ENCODE measurements around the gene MYH3. TPM values are rescaled to one million over a fixed set of nuclear protein-coding genes. Genes with fewer than 3 reads are reported as not detected.
A peak's percentile ranks its signal among the peaks of the same experiment; 100 is the strongest.
"Not testable (repeated sequence)": the region's sequence is repeated elsewhere in the genome, so short reads cannot be mapped to it uniquely, and the experiment has no call there.

MYH3 gene
- polyA plus RNA-seq (ENCODE audit: insufficient read length), result 6.4 TPM
- long read RNA-seq, donor 1, transcript MYH3-203 (3 exons, 480 nt), result major isoform, 12 of 15 reads
- long read RNA-seq, donor 1, partial matches to known transcripts, result 0 of 15 reads
- long read RNA-seq, donor 1, other reads (novel, unspliced or antisense), result 0 of 15 reads
- long read RNA-seq, donor 2, partial matches to known transcripts, result 0 of 1 reads
- long read RNA-seq, donor 2, other reads (novel, unspliced or antisense), result 0 of 1 reads
- long read RNA-seq, donor 3, transcript MYH3-203 (3 exons, 480 nt), result major isoform, 5 of 5 reads
- long read RNA-seq, donor 3, partial matches to known transcripts, result 0 of 5 reads
- long read RNA-seq, donor 3, other reads (novel, unspliced or antisense), result 0 of 5 reads
- long read RNA-seq, donor 4, partial matches to known transcripts, result 0 of 1 reads
- long read RNA-seq, donor 4, other reads (novel, unspliced or antisense), result 0 of 1 reads
- long read RNA-seq, donor 5, transcript MYH3-201 (2 exons, 486 nt), result major isoform, 6 of 9 reads
- long read RNA-seq, donor 5, partial matches to known transcripts, result 0 of 9 reads
- long read RNA-seq, donor 5, other reads (novel, unspliced or antisense), result 0 of 9 reads
- long read RNA-seq, donor 6, transcript MYH3-201 (2 exons, 486 nt), result major isoform, 8 of 15 reads
- long read RNA-seq, donor 6, transcript MYH3-203 (3 exons, 480 nt), result minor isoform, 7 of 15 reads
- long read RNA-seq, donor 6, partial matches to known transcripts, result 0 of 15 reads
- long read RNA-seq, donor 6, other reads (novel, unspliced or antisense), result 0 of 15 reads
- long read RNA-seq, donor 7, transcript MYH3-203 (3 exons, 480 nt), result minor isoform, 6 of 14 reads
- long read RNA-seq, donor 7, transcript MYH3-201 (2 exons, 486 nt), result major isoform, 8 of 14 reads
- long read RNA-seq, donor 7, partial matches to known transcripts, result 0 of 14 reads
- long read RNA-seq, donor 7, other reads (novel, unspliced or antisense), result 0 of 14 reads
- long read RNA-seq, donor 8, partial matches to known transcripts, result 0 of 1 reads
- long read RNA-seq, donor 8, other reads (novel, unspliced or antisense), result 0 of 1 reads

DNA sequence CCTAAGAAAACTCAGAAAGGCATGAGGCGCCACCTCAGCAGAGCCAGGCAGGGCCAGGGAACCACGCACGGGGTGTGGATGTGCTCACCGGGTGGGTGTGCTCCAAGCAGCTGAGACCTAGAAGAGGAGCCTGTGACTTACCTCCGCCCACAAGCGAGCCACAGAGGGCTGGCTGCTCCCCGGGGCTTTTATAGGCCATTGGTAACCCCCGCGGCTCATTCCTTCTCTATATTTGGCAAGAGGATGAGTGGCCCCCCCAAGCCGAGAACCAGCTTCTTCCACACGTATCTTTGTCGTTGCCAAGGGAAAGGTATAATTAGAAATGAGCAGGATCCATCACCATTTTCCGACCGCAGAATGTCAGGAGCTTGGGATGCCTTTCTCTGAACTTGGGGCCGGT lies at the start of gene MYH3:
Gene MYH3 (minus strand): TSS at position 162 of the 400 bp plus-strand sequence. CDS start 2,245 bp downstream, outside the sequence.
- DNase-seq, result no peak

DNA sequence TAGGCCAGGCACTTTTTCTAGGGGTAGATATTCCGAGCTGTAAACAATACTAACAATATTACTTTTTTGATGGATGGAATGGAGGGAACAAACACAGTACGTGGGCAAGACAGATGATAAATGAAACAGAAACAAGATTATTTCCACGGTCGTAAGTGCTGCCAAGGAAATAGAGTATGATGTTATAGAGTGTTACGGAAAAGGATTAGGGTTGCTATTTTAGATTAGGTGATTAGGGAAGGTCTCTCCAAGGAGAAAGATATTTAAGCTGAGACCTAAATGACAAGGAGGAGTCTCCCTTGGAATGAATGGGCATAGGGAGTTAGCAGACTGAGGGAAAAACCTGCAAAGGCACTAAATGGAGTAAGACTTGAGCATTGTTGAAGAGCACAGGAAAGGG lies 48.6 kb upstream of the MYH3 start:
- no peak for DNase-seq

DNA sequence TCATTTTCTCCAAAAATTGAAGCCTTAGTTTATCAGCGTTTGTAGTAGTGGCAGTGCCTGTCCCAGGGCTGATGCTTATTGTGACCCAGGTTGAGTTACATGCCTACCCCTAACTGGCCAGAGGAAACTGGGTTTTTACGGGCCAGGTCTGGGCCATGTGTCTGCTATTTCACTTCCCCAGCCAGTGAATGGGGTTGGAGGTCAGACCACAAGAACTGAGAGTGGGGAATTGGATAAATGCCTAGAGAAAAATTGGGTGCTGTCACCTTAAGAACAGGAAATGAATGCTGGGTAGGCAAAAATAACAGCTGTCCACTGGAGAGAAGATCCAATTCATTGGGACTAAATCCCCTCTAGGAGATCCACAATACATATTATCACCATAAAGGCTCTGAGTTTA lies 45.5 kb upstream of the MYH3 start:
- DNase-seq, result no peak

DNA sequence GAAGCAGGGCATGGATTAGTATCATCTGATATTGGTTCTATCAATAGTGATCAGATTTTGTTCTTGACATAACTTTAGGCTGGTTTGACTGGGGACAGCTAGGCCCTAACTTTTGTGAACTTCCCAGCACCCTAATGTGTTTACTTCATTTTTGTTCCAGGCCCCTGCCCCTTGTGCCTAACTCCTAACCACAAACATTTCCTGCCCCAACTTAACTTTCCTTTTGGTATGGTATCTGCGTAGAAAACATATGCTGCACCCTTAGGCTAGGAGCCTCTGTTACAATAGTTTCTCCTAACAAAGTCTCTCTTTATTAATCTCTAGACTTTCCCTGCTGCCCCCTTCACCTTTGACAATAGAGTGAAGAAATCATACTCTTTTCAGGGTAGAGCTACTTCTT lies 42.7 kb upstream of the MYH3 start:
- no peak for DNase-seq

DNA sequence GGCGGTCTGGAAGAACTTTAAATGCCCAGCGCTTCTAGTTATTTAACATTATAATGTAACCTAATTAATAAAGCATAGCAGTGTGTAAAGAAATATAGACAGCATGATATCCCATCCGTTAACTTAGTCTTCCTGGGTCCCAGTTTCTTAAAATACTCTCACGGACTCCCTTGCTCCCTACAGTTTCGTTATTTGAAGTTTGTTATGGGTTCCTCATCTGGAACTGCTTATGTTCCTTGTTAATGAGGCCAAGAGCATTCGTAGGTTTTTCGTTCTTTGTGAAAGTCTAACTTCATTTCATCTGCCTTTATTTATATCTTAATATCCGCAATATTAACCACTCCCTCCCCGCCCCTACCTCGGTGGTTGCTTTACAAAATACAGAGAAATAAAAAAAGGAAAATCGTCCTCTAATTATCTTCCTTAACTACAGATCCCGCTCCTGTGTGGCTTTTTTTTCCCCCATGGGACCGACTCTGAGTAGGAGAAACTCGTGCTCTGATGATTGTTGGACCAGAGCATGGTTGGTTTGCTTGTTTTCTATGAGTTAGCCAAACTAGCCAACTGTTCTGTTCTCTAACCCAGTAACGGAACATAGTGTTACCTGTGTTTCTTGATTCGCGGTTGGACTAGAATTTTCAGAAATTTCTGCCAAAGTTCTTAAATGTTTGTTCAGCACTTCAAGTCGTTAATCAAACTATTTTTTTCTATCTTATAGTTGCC lies 41.1 kb upstream of the MYH3 start:
- no peak for DNase-seq

DNA sequence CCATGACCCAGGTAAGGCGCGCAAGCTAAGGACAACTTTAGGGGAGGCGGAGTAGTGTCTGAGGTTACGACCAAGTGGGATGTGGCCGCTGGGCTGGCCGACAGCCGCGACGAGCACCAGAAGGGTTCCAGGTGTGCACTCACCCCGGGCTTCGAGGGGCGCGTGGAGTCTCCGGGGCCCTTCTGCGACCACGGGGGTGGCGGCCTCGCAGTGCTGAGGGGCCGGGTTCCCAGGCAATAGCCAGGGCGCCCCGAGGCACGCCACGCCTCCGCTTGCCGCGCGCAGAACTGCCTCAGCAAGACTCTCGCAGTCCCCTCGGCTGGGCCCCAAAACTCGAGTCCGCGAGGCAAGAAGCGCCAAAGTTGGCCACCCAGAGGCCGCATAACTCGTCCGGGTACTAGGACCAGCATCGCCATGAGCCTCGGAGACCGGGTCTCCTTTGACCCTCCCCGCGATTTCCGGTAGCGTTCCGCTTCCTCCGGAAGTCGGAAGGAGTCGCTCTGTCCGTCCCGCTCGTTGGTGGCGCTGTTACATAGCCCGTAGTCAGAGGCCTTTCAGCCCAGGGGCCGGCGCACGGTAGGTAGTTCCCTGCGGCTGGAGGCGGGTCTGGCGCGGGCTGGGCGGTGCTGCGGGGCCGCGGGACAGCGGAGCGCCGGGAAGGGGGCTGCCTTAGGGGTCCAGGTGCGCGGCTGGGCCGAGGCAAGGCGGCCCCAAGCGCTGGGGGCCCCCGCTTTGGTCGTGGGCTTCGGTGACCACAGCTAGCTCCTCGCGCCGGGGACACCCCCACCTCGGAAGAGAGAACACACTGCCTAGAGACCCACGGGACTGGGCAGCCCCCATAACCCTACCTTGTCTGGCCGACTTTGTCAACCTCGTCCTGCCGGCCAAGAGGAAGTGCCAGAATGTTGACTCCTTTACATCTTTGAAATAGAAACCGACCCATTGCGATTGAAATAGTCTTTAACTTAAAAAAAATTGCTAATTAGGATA lies 40.3 kb upstream of the MYH3 start, which contains the start of the genes ADPRM and SCO1:
Gene ADPRM (plus strand): TSS at position 503 of the 990 bp plus-strand sequence. CDS start 7,333 bp downstream, outside the sequence.
Gene SCO1 (minus strand): TSS at position 442 of the 990 bp plus-strand sequence. CDS start 26 bp downstream, at position 416.
- peak; percentile 95 for DNase-seq

DNA sequence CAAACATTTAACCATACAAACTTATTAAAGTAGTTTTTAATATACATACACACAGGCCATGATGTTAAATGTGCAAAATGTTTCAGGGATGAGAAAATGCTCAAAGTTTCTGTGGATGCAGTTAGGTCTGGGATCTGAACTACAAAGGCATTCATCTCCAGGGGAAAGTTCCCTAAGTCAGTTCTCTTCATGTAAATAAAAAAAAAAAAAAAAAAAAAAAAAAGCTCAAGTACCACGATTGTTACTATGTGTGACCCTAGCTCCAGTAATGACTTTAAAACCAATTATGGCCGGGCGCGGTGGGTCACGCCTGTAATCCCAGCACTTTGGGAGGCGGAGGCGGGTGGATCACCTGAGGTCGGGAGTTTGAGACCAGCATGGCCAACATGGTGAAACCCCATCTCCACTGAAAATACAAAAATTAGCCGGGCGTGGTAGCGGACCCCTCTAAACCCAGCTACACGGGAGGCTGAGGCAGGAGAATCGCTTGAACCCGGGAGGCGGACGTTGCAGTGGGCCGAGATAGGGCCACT lies 38.8 kb upstream of the MYH3 start:
- DNase-seq, result not testable (repeated sequence)

DNA sequence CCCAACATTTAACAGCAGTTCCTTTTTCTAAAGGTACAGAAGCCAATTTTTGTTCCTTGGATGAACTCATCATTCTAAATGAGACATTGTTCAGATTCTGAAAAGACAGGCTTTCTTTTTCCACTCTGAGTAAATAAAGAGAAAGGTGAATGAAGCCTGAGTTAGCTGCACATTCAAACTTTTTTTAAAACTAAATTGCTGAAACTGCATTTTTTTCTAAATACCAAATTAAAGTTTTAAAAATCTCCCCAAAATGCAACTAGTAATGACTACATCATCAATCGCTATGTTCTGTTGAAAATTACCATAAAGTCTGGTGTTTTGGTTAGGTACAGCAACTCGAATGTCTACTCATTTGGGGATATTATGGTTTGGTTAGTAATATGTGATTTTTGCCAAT lies 30.4 kb upstream of the MYH3 start:
- DNase-seq, result no peak

DNA sequence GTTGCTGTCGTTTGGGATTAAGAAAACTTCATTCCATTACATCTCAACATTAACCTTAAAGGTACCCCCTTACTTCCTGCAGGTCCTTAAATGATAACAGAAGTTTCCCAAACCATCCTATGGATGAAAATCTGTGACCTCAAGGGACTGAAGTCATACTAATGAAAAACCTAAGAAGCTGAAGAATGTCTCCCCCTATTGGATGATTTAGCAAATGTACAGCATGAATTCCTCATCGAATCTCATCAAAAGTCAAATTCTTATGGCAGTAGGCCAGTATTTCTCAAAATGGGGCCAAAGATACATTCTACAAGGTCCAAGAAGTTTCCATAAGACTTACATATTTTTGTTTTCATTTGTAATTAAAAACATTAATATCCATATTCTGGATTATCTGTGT lies 26.7 kb upstream of the MYH3 start:
- DNase-seq, result no peak

DNA sequence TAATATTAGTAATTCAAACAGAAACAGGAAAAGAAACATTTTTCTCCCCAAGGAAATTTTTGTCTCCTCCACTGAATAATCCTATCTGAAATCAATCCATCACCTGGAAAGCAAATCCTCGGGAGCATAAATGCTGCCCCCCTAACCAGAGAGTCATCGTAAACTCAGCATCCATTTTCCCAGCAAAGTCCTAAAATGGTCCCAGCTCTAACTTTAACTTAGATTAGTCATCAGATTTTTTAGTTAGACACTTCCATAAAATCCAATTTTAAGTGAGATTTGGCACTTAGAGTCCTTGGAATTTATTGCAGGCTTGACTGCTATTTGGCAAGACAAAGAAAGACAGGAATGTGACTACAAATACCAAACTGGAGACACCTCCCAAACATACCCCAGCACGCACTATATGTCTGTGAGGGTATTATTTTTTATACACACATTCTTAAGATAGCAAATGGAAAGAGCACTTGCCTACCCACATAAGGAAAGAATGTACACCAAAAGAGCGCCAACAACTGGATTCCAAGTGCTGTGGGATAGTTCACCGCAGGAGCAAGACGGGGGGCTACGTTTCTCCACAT lies 24.8 kb upstream of the MYH3 start:
- no peak for DNase-seq

DNA sequence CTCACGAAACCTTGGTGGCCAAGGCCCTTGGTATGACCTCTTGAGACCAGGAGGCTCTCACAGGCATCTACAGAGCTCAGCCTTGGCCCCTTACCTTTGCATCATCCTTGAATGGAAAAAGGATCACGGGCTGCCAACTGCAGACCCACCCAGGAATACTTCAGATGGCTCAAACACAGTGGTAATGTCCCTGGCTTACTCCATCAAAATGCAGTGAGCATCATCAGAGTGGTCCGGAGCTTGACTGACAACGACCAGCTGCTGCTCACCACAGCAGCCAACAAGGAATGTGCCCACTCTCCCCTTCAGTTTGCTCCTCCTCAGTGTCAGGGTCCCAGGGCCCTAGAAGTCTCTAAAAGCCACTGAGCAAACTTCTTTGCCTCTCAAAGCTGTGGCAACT lies 17.6 kb upstream of the MYH3 start:
- DNase-seq, result no peak

DNA sequence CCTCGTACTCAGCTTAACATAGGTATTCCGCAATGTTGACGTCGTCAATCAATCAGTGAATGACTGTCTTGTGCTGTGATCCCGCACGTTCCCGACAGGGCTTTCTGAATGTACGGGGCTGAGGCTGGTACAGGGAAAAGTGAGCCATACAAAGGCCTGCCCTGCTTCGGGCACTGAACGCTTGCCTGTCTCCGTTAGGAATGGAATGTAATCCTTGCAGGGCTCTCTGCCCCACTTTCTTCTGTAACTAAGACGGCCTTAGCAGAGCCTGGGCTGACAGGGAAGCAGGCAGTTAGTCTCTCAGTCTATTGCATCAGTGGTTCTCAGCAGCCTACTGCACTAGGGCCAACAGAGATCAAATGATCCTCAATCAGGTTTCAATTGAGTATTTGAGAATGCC lies 16.2 kb upstream of the MYH3 start:
- no peak for DNase-seq

DNA sequence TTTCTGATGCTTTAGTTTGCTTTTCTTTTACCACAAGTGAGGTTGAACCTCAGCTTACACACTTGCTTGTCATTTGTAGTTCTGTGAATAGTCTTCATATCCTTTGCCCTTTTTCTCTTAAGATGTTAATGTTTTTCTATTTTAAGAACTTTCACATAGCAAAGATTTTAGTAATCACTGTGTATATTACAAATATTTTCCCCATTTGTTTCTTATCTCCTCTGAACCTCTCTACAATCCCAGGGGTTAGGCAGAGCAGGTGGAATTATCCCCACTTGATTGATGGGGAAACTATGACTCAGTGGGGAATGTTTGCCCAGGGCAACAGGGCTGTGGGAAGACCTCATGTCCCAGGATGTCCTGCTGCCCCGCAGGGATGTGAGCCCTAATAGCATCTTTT lies 11.7 kb upstream of the MYH3 start:
- no peak for DNase-seq

DNA sequence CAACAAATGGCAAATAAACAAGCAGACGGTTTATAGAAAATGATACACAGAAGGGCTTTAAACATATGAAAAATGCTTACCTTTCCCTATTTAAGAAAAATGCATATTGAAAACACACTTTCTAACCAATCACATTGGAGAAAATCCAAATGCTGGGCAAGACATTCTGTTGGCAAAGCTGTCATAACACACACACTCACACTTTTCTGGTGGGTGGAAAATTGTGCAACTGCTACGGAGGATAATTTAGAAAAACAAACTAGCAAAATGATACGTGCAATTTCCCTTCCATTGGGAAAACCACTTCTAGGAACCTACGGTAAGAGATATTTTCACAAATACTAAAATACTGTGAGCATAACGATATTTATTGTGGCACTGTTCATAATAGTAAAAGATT lies 9.8 kb upstream of the MYH3 start:
- no peak for DNase-seq

DNA sequence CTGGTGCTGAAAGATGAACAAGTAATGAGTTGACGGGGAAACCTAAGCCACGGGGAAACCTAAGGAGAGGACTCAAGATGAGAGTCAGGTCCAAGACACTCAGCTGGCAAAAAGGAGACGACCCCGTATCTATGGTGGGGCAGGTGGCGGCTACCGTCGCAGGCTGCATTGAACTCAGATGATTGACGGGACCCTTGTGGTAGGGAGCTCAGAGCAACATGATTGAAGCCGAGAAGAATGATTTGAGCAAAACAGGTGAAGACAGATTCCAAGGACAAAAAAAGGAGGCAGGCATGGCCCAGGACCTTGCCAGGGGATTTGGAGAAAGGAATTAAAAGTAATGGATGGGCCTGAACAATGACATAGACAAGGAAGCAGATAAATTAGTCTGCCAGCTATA lies 7.5 kb upstream of the MYH3 start:
- no peak for DNase-seq

DNA sequence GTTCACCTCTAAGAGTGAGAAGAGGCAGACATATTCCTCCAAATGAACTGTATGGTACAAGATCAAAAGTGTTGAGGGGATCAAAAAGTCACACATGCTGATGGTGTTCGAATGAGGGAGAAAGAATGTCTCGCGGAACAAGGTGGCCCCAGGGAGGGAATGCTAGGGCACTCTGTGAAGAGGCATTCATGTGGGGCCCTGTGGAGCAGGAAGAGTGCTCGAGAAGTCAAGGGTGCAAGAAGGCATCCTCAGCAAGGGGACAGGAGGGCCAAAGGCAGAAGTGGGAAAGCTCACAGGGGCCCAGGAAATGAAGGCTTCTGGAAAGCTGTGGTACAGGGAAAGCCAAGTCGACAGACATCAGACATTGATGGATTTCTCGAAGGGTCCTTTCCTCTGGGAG lies 6.1 kb upstream of the MYH3 start:
- DNase-seq, result no peak

DNA sequence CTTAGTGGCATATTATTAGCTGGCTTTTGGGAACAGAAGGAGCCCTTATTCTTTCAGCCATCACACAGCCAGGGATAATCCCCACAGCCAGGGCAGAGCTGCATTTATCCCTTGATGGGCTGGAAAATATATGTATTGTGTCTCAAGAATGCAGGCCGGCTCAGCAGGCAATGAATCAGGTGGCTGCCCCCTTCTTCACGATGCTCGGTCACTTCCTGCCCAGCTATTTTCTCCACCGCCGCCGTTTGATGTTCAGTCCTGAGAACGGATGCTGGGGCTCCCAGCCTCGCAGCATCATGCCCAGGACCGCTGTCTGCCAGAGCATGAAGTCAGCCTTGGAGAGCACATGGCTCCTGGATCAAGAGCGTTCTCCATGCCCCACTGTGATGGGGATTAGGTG lies 4.3 kb upstream of the MYH3 start:
- no peak for DNase-seq

DNA sequence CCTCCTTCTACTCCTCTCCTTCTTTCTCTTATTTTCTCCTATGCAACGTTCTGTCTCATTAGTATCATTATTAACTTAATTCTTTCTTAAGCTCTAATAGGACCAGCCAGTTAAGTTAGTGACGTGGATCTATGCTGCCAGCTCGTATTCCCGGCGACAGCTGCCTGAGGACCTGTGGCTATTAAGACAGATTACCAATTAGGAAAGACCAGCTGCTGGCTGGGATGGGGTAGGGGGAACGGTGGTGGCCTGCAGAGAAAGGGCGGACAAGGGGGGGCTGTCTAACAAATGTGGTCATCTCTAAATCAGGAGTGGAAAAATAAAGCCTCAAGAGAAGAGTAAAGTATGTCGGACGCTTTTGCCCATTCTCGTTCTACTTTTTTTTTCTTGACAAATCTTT lies 770 bp upstream of the MYH3 start:
- DNase-seq, result no peak

DNA sequence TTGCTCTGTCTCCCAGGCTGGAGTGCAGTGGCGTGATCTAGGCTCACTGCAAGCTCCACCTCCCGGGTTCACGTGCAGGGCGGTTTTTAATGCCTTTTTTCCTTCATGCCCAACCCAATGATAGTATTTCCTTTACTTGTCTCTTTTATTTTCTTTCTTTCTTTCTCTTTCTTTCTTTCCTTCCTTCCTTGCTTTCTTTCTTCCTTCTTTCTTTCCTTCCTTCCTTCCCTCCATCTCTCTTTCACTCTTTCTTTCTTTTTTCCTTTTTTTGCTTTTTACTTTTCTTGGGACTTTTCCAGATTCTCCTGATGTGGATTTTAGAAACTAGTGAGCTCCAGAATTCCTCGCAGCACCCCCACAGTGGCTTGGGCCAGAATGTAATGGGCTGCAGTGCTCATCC lies 3.1 kb downstream of the MYH3 start:
- no peak for DNase-seq

All from left kidney (tissue), 8 donors.